ENCODE data around the gene CACNA1C. TPM values are rescaled to one million over a fixed set of nuclear protein-coding genes. Genes with fewer than 3 reads are reported as not detected.

Gene CACNA1C
- total RNA-seq, 4 donors from 2014 or later: 9.7 to 42.1 (median 18.1) TPM

DNA sequence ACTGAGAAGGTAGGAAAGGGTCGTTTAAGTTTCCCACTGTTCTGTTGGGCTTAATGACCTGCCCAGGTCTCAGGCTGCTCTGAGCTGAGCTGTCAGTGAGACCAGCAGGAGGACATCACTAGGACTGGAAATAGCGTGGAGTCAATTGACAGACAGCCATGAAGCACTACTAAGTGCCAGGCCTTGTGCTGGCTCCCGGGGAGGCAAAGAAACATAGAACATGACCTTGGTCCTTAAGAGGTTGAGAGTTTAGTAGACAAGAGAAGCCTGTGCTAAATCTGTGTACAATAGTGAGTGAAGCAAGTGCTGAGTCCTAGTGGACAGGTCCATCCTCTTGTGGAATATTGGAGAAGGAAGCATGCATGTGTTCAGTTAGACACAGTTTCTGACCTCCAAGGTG lies 239.2 kb downstream of the CACNA1C start:
- Histone ChIP-seq H3K4me1 (peaks cover 0 to 5% (median 0%) of the 10 kb centered on the region in 4 donors), H3K27me3 (no peaks in the 10 kb centered on the region), H3K27ac (no peak overlapping the region), H3K9me3 (no peaks in the 10 kb centered on the region), H3K4me3 (no peak overlapping the region), H3K36me3 (no peaks in the 10 kb centered on the region)
- TF ChIP-seq, protein P1, sequence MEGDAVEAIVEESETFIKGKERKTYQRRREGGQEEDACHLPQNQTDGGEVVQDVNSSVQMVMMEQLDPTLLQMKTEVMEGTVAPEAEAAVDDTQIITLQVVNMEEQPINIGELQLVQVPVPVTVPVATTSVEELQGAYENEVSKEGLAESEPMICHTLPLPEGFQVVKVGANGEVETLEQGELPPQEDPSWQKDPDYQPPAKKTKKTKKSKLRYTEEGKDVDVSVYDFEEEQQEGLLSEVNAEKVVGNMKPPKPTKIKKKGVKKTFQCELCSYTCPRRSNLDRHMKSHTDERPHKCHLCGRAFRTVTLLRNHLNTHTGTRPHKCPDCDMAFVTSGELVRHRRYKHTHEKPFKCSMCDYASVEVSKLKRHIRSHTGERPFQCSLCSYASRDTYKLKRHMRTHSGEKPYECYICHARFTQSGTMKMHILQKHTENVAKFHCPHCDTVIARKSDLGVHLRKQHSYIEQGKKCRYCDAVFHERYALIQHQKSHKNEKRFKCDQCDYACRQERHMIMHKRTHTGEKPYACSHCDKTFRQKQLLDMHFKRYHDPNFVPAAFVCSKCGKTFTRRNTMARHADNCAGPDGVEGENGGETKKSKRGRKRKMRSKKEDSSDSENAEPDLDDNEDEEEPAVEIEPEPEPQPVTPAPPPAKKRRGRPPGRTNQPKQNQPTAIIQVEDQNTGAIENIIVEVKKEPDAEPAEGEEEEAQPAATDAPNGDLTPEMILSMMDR (IDR thresholded peaks at IDR 0.05): no peak
- no peak for TF ChIP-seq POLR2A (IDR thresholded peaks at IDR 0.05)
- DNase-seq: no peak

DNA sequence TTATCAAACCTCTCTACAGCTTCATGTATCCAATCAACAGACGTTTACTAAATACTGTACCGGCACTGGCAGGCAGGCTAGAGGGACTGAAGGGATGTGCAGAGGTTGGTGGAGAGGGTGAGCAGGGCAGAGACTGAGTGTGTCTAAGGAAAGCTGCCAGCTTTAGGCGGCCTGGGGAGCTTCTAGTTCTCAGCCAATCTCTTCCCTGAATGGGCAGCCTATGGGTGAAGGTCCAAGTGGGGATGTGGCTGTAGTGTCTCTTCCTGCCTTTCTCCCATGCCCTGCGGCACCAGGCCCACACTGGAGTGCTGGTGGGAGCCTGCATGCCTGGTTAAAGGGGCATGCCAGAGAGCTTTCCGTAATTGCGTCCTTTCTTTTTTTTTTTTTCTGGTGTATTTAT lies 239.8 kb downstream of the CACNA1C start:
- Histone ChIP-seq H3K4me3 (no peak overlapping the region), H3K4me1 (peaks cover 0 to 4% (median 0%) of the 10 kb centered on the region in 4 donors), H3K27ac (no peak overlapping the region), H3K27me3 (no peaks in the 10 kb centered on the region), H3K36me3 (no peaks in the 10 kb centered on the region), H3K9me3 (no peaks in the 10 kb centered on the region)
- TF ChIP-seq, protein P1 (IDR thresholded peaks at IDR 0.05): no peak
- no peak for TF ChIP-seq POLR2A (IDR thresholded peaks at IDR 0.05)
- DNase-seq: no peak

DNA sequence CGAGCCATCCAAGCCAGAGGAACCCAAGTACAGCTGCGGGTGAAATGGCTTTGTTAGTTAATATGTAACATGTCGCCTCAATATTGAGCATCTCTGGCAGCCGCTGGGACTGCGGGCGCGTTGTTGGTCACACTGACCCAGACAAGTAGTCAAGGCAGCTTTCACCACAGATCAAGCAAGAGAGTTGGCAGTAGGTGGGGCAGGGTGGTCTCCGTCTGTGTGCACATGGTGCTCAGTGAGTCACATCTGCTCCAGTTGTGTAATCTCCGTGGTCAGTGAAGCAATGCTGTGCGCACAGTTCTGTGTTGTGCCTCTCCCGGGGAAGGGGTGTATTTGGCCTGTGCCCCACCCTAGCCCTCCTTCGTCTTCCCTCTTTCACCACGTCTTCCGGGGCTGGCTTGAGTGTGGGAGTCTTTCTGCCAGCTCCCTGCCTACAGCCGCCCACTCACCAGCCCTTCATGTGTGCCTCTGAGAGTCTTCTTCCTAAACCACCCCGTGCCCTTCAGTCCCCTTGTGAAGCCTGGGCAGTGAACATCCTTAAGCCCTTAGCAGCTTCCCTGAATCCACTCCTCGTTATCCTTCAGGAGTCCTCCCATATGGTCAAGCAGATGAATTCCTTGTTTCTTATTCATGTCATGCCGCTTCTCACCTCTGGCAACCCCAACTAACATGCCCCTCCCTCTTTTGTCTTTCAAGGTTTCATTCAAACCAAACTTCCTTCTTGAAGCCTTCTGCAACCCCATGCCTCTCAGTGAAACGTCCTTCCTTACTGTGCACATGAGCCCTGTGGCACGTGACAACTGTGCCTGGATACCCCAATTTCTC lies 242.1 kb downstream of the CACNA1C start:
- Histone ChIP-seq H3K4me1 (no peaks in the 10 kb centered on the region), H3K27ac (no peak overlapping the region), H3K9me3 (no peaks in the 10 kb centered on the region), H3K27me3 (no peaks in the 10 kb centered on the region), H3K36me3 (no peaks in the 10 kb centered on the region), H3K4me3 (no peak overlapping the region)
- DNase-seq: no peak
- TF ChIP-seq, protein P1 (IDR thresholded peaks at IDR 0.05): no peak
- no peak for TF ChIP-seq POLR2A (IDR thresholded peaks at IDR 0.05)

DNA sequence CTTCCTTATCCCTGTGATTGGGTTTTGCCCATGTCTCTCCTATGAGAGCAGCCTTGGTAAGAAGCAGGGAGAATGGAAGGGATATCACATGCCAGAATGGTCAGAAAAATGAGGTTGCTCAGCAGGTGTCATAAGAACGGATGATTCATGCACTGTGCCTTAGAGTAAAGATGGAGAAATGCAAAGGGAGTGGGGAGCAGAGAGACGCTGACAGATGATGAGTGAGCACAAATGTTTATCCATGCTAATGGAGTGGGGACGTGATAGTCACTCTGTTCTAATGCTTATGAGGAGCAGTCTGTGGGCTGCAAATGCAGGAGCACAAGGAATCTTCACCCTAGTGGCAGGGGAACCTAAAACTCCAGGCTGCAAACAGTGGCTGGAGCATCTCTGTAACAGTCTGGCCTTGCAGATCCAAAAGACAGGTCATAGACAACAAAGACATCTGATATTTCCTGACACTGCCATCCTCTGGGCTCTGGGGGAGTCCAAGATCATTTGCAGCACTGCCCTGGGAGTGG lies 243.2 kb downstream of the CACNA1C start:
- H3K27me3 ChIP-seq: no peaks in the 10 kb centered on the region
- no peak for DNase-seq
- no peak overlapping the region for H3K4me3 ChIP-seq
- TF ChIP-seq, protein P1 (IDR thresholded peaks at IDR 0.05): no peak
- no peak for TF ChIP-seq POLR2A (IDR thresholded peaks at IDR 0.05)
- H3K27ac ChIP-seq: no peak overlapping the region
- no peaks in the 10 kb centered on the region for H3K9me3 ChIP-seq
- no peaks in the 10 kb centered on the region for H3K36me3 ChIP-seq
- no peaks in the 10 kb centered on the region for H3K4me1 ChIP-seq

DNA sequence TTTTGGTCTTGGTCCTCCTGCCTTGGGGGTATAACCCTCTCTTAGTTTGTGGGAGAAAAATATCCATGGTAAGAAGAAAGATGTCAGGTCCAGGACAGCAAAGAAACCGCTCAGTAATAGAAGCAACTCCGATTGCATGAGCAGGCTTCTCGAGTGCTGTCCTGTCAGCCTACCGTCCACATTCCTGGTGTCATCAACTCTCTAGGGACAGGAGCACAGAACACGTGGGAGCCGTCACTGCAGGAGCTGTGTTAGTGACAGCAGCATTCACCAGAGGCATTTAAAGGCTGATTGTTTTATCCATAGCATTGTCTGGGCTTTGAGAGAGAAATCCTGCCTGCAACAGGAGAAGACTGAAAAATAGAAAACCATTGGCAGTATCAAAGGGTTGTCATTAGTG lies 244.2 kb downstream of the CACNA1C start:
- no peak overlapping the region for H3K4me3 ChIP-seq
- no peaks in the 10 kb centered on the region for H3K27me3 ChIP-seq
- H3K9me3 ChIP-seq: no peaks in the 10 kb centered on the region
- H3K36me3 ChIP-seq: no peaks in the 10 kb centered on the region
- no peak for DNase-seq
- H3K4me1 ChIP-seq: no peaks in the 10 kb centered on the region
- no peak overlapping the region for H3K27ac ChIP-seq
- TF ChIP-seq, protein P1 (IDR thresholded peaks at IDR 0.05): no peak
